CD4-positive, alpha-beta T cell (primary cell): Measurements from ENCODE around the gene CYBA. TPM values are rescaled to one million over a fixed set of nuclear protein-coding genes. Genes with fewer than 3 reads are reported as not detected.

Experiments used
- ATAC-seq: fragments of 200-7000 bp; cut with Tn5 transposase; one replicate; pipeline ENCODE4 v1.10.0; 2022; ENCODE audit warnings: mild to moderate bottlenecking; ENCODE audit not compliant: poor library complexity
- CTCF ChIA-PET: fragments of 350-600 bp; sonication (Branson Sonifier 250); formaldehyde crosslinking; loops from one replicate; lab custom pipeline; 2021; ENCODE audit warnings: antibody characterized with exemption, inconsistent platforms; lab: Charles Lee
- POLR2A ChIA-PET: fragments of 350-600 bp; sonication (Branson Sonifier 250); formaldehyde crosslinking; loops from one replicate; lab custom pipeline; 2021; ENCODE audit warnings: antibody characterized with exemption, inconsistent platforms; lab: Charles Lee
- DNase-seq, 14 experiments: peaks; one replicate each; pipeline ENCODE4 v3.0.0-alpha.2; 2013 to 2020; ENCODE audit warnings: mixed read lengths in 2 of 14
- H3K27ac ChIP-seq, 2 donors: one replicate each; pipeline versions ENCODE4 v1.5.1 to v1.7.0; 2013; ENCODE audit warnings: low read length in 2 of 2, low read depth in 1 of 2, mild to moderate bottlenecking in 1 of 2
- H3K27me3 ChIP-seq, 2 experiments: 1 replicate in 1 of 2; 2 replicates in 1 of 2; pipeline versions ENCODE4 v1.6.1 to v1.7.0; 2013; ENCODE audit warnings: low read length in 2 of 2, control low read depth in 1 of 2, mild to moderate bottlenecking in 1 of 2, moderate library complexity in 1 of 2; ENCODE audit not compliant: insufficient read depth in 2 of 2, control insufficient read depth in 1 of 2
- H3K36me3 ChIP-seq: one replicate; pipeline ENCODE4 v1.6.1; 2013; ENCODE audit warnings: low read length, control low read depth; ENCODE audit not compliant: insufficient read depth
- H3K4me1 ChIP-seq: one replicate; pipeline ENCODE4 v1.6.1; 2013; ENCODE audit warnings: low read length, control low read depth; ENCODE audit not compliant: insufficient read depth
- H3K4me3 ChIP-seq: one replicate; pipeline ENCODE4 v1.5.1; 2013; ENCODE audit warnings: mild to moderate bottlenecking, low read length, moderate library complexity
- H3K9me3 ChIP-seq, 2 experiments: 1 replicate in 1 of 2; 2 replicates in 1 of 2; pipeline versions ENCODE4 v1.6.1 to v1.7.0; 2013; ENCODE audit warnings: low read length in 2 of 2, mild to moderate bottlenecking in 2 of 2, control low read depth in 1 of 2, moderate library complexity in 1 of 2; ENCODE audit not compliant: control insufficient read depth in 1 of 2, insufficient read depth in 1 of 2
- H3K27ac Mint-ChIP-seq: one replicate; pipeline ENCODE4 v1.8.0; 2020; ENCODE audit warnings: mixed read lengths
- H3K27me3 Mint-ChIP-seq: one replicate; pipeline ENCODE4 v1.8.0; 2021; ENCODE audit warnings: mixed read lengths
- H3K36me3 Mint-ChIP-seq: one replicate; pipeline ENCODE4 v1.8.0; 2021; ENCODE audit warnings: low read depth, mixed read lengths
- H3K4me1 Mint-ChIP-seq: one replicate; pipeline ENCODE4 v1.8.0; 2021; ENCODE audit warnings: low read depth, mixed read lengths
- H3K4me3 Mint-ChIP-seq: one replicate; pipeline ENCODE4 v1.8.0; 2020; ENCODE audit warnings: mild to moderate bottlenecking, mixed read lengths
- H3K9me3 Mint-ChIP-seq: one replicate; pipeline ENCODE4 v1.8.0; 2020; ENCODE audit warnings: mixed read lengths
- intact Hi-C, 2 experiments: fragments of 100-400 bp; cut with DNase I in 1 of 2; cut with micrococcal nuclease in 1 of 2; formaldehyde crosslinking; loops; one replicate each; pipeline versions ENCODE4 v1.15.1 to v1.9.0; 2023 to 2025; cut with DNase I, micrococcal nuclease
- total RNA-seq, 174 experiments: library from RNA in 2 of 174; stranded (reverse) in 2 of 174; gene quantifications; one replicate each; pipeline ENCODE4 v1.2.3 and lab custom pipeline; 2021 to 2026
- TF ChIP-seq, protein P1 (sequence below): fragments of 200-600 bp; IDR thresholded peaks from one replicate; pipeline ENCODE4 v1.8.0; 2022; ENCODE audit warnings: antibody characterized with exemption, mild to moderate bottlenecking

The CYBA gene
- total RNA-seq, 2 experiments from 2014 or later: 292 to 294 TPM

DNA sequence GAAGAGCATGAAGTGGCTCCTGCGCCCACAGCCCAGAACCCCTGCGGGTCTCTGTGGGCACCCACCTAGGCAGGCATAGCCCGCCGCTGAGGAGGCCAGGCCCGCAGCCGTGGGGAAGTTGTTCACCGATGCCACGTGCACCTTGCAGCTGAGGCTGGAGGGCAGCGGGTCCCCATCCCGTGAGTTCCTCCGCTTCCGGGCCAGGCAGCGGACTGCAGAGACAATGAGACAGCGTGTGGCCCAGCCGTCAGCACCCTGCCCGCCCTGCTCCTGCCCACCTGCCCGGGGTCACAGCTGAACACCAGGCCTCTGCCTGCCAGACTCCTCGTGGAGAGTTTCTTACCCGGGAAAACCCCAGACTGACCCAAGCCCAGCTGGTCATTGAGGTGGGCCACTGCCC, 6.5 kb upstream of the CYBA start:
- POLR2A ChIA-PET: no interaction called here
- ATAC-seq (no peak), DNase-seq (no peak)
- no peaks in the 10 kb centered on the region for H3K9me3 ChIP-seq
- H3K4me3 Mint-ChIP-seq: no peak overlapping the region
- H3K4me3 ChIP-seq: no peak overlapping the region
- H3K36me3 Mint-ChIP-seq: peaks cover 5% of the 10 kb centered on the region
- H3K27me3 ChIP-seq: no peaks in the 10 kb centered on the region
- H3K27me3 Mint-ChIP-seq: no peaks in the 10 kb centered on the region
- peaks cover 16% of the 10 kb centered on the region for H3K36me3 ChIP-seq
- H3K4me1 ChIP-seq: peaks cover 14% of the 10 kb centered on the region
- H3K27ac ChIP-seq: no peak overlapping the region
- H3K27ac Mint-ChIP-seq: no peak overlapping the region
- CTCF ChIA-PET: no interaction called here
- no peaks in the 10 kb centered on the region for H3K9me3 Mint-ChIP-seq
- H3K4me1 Mint-ChIP-seq: peaks cover 6% of the 10 kb centered on the region
- TF ChIP-seq, protein P1, sequence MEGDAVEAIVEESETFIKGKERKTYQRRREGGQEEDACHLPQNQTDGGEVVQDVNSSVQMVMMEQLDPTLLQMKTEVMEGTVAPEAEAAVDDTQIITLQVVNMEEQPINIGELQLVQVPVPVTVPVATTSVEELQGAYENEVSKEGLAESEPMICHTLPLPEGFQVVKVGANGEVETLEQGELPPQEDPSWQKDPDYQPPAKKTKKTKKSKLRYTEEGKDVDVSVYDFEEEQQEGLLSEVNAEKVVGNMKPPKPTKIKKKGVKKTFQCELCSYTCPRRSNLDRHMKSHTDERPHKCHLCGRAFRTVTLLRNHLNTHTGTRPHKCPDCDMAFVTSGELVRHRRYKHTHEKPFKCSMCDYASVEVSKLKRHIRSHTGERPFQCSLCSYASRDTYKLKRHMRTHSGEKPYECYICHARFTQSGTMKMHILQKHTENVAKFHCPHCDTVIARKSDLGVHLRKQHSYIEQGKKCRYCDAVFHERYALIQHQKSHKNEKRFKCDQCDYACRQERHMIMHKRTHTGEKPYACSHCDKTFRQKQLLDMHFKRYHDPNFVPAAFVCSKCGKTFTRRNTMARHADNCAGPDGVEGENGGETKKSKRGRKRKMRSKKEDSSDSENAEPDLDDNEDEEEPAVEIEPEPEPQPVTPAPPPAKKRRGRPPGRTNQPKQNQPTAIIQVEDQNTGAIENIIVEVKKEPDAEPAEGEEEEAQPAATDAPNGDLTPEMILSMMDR: no peak
- intact Hi-C loops: no loop called here

DNA sequence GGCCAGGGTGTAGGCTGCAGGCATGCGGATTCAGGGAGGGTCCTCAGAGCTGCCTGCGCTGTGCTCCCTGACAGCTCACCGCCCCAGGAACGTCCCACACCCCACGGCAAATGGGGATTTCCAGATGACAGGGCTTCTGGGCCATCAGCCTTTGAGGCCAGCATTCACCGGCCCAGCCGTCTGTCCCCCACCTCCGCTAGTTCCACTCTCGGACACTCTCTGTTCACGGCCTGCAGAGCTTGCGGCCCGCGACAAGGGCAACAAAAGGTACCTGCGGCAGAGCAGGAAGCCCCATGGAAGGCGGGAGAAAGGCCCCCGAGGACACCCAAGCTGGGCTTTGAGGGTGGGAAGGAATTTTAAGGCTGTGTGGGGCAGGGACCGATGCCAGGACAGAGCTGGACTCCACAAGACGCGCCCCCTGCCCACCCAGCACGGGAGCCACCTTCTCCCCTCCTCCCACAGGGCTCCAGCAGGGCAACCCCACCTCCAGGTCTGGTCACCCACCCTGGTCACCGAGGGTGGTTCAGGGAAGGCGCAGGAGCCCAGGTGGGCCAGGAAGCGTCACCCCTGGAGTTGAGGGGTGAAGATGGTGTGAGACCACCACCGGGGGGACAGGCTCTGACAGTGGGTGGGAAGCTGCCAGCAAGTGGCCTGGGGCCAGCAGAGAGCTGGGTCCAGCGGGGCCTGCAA, 5.6 kb upstream of the CYBA start:
- CTCF ChIA-PET: no interaction called here

DNA sequence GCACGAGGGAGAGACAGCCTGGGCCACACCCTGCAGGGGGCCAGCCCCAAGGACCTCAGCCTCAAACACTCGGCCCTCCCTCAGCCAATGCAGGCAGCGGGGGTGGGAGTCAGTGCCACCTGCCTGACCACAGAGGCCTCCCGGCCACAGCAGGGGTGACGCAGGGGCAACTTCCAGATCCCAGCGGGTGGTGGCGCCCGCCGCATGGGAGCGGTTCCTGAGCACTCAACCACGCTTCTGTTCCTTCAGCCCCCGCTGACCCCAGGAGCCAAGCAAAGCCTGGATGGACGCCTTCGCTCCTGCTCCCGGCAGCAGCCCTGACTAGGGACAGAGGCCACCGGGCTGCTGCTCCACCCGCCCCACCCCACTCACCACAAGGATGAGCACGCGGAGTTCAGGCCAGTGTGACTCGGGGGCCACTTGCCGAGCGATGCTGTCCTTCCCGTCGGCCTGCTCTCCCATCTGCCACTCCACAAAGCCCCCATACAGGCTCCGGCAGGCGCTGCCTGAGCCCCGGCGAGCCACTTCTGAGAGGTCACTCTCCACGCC, 5.0 kb upstream of the CYBA start:
- ChIA-PET POLR2A (no interaction called here), CTCF (no interaction called here)
- H3K4me3 Mint-ChIP-seq: no peak overlapping the region
- DNase-seq (peak in 1 of 14 experiments; percentile 23), ATAC-seq (no peak)
- peaks cover 12% of the 10 kb centered on the region for H3K36me3 Mint-ChIP-seq
- no peaks in the 10 kb centered on the region for H3K9me3 Mint-ChIP-seq
- H3K4me1 Mint-ChIP-seq: peaks cover 8% of the 10 kb centered on the region
- Histone ChIP-seq H3K4me1 (peaks cover 19% of the 10 kb centered on the region), H3K27me3 (no peaks in the 10 kb centered on the region), H3K4me3 (no peak overlapping the region), H3K36me3 (peaks cover 16% of the 10 kb centered on the region), H3K27ac (no peak overlapping the region), H3K9me3 (no peaks in the 10 kb centered on the region)
- intact Hi-C loops: no loop called here
- no peaks in the 10 kb centered on the region for H3K27me3 Mint-ChIP-seq
- no peak overlapping the region for H3K27ac Mint-ChIP-seq
- TF ChIP-seq, protein P1: no peak

More for the DNA sequence above, 5.6 kb upstream of the CYBA start:
- Histone ChIP-seq H3K9me3 (no peaks in the 10 kb centered on the region), H3K4me1 (peaks cover 14% of the 10 kb centered on the region), H3K27ac (no peak overlapping the region), H3K4me3 (no peak overlapping the region), H3K27me3 (no peaks in the 10 kb centered on the region), H3K36me3 (peaks cover 16% of the 10 kb centered on the region)
- TF ChIP-seq, protein P1: no peak
- Mint-ChIP-seq H3K4me1 (peaks cover 3% of the 10 kb centered on the region), H3K4me3 (no peak overlapping the region), H3K9me3 (no peaks in the 10 kb centered on the region), H3K27me3 (no peaks in the 10 kb centered on the region), H3K36me3 (peaks cover 6% of the 10 kb centered on the region), H3K27ac (no peak overlapping the region)
- POLR2A ChIA-PET: no interaction called here
- intact Hi-C loops: no loop called here
- no peak for ATAC-seq
- DNase-seq: peak in 1 of 14 experiments; percentile 28
